Measurements from ENCODE around the gene CRTAC1.

DNA sequence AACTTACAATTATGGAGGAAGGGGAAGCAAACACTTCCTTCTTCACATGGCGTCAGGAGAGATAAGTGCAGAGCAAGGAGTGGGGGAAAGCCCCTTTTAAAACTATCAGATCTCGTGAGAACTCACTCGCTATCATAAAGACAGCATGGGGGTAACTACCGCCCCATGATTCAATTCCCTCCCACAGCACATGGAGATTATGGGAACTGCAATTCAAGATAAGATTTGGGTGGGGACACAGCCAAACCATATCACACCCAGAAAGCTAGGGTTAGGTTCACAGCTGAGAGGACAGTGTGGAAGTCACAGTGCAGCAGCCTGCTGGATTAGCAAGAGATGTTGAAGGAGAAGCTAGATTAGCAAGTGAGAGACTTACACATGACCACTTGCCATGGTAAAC lies 81.6 kb downstream of the CRTAC1 start:
- TF ChIP-seq EZH2 (IDR thresholded peaks at IDR 0.05; ENCODE audit: low read depth, unreplicated experiment) (no peak), POLR2AphosphoS5 (IDR thresholded peaks at IDR 0.05; ENCODE audit: low read depth) (no peak)
- TF ChIP-seq, protein P1, sequence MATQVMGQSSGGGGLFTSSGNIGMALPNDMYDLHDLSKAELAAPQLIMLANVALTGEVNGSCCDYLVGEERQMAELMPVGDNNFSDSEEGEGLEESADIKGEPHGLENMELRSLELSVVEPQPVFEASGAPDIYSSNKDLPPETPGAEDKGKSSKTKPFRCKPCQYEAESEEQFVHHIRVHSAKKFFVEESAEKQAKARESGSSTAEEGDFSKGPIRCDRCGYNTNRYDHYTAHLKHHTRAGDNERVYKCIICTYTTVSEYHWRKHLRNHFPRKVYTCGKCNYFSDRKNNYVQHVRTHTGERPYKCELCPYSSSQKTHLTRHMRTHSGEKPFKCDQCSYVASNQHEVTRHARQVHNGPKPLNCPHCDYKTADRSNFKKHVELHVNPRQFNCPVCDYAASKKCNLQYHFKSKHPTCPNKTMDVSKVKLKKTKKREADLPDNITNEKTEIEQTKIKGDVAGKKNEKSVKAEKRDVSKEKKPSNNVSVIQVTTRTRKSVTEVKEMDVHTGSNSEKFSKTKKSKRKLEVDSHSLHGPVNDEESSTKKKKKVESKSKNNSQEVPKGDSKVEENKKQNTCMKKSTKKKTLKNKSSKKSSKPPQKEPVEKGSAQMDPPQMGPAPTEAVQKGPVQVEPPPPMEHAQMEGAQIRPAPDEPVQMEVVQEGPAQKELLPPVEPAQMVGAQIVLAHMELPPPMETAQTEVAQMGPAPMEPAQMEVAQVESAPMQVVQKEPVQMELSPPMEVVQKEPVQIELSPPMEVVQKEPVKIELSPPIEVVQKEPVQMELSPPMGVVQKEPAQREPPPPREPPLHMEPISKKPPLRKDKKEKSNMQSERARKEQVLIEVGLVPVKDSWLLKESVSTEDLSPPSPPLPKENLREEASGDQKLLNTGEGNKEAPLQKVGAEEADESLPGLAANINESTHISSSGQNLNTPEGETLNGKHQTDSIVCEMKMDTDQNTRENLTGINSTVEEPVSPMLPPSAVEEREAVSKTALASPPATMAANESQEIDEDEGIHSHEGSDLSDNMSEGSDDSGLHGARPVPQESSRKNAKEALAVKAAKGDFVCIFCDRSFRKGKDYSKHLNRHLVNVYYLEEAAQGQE (IDR thresholded peaks at IDR 0.05; ENCODE audit: unreplicated experiment) = no peak
- TF ChIP-seq, protein P2, sequence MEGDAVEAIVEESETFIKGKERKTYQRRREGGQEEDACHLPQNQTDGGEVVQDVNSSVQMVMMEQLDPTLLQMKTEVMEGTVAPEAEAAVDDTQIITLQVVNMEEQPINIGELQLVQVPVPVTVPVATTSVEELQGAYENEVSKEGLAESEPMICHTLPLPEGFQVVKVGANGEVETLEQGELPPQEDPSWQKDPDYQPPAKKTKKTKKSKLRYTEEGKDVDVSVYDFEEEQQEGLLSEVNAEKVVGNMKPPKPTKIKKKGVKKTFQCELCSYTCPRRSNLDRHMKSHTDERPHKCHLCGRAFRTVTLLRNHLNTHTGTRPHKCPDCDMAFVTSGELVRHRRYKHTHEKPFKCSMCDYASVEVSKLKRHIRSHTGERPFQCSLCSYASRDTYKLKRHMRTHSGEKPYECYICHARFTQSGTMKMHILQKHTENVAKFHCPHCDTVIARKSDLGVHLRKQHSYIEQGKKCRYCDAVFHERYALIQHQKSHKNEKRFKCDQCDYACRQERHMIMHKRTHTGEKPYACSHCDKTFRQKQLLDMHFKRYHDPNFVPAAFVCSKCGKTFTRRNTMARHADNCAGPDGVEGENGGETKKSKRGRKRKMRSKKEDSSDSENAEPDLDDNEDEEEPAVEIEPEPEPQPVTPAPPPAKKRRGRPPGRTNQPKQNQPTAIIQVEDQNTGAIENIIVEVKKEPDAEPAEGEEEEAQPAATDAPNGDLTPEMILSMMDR (conservative IDR thresholded peaks at IDR 0.05; ENCODE audit: low read depth in 2 of 2) = no peak

Data from GM23338 (cell line).